PFSK-1 (cell line): Measurements from ENCODE around the gene FITM1.

Experiments
- FOXP2 ChIP-seq: optimal IDR thresholded peaks from 2 replicates; pipeline ENCODE3; 2011; ENCODE audit warnings: borderline replicate concordance, control low read depth, inconsistent platforms; ENCODE audit not compliant: insufficient read depth; ENCODE audit errors: extremely low read length, extremely low read depth
- POLR2AphosphoS5 ChIP-seq: IDR thresholded peaks from 2 replicates; pipeline ENCODE4 v1.6.1; 2012; ENCODE audit warnings: low read depth, mild to moderate bottlenecking, control low read depth, low read length, moderate library complexity
- SIN3A ChIP-seq: IDR thresholded peaks from 2 replicates; pipeline ENCODE4 v1.6.1; 2012; ENCODE audit warnings: mild to moderate bottlenecking, low read length, moderate library complexity, borderline replicate concordance; ENCODE audit not compliant: insufficient read depth
- TAF1 ChIP-seq: IDR thresholded peaks from 2 replicates; pipeline ENCODE4 v1.6.1; 2012; ENCODE audit warnings: low read length, control low read depth, borderline replicate concordance; ENCODE audit not compliant: insufficient read depth
- TF ChIP-seq, protein P1 (sequence below), 2 experiments: IDR thresholded peaks; 2 replicates each; pipeline versions ENCODE4 v1.6.1 to v1.8.0; 2011 to 2012; ENCODE audit warnings: low read depth in 2 of 2, low read length in 2 of 2, control low read depth in 1 of 2, inconsistent platforms in 1 of 2, mild to moderate bottlenecking in 1 of 2, moderate library complexity in 1 of 2; ENCODE audit not compliant: insufficient read depth in 1 of 2

DNA sequence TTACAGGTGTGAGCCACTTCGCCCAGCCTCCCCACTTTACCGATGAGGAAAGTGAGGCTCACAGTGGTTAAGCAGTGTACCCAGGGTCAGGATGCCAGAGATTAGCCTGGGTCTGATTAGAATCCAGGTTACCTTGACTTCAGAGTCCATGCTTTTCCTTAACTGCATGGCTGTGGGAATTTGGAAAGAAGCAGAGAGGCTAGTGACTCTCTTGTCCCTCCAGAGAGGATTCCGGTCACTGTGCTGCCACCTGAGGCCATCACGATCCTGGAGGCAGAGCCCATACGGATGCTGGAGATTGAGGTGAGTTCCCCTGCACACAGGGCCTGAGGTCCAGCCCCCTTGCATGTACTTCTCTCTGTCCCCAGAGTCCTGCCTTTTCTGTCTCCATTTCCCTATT, 46.1 kb downstream of the FITM1 start:
- no peak for TF ChIP-seq SIN3A
- no peak for TF ChIP-seq POLR2AphosphoS5
- TF ChIP-seq TAF1: no peak
- TF ChIP-seq, protein P1, sequence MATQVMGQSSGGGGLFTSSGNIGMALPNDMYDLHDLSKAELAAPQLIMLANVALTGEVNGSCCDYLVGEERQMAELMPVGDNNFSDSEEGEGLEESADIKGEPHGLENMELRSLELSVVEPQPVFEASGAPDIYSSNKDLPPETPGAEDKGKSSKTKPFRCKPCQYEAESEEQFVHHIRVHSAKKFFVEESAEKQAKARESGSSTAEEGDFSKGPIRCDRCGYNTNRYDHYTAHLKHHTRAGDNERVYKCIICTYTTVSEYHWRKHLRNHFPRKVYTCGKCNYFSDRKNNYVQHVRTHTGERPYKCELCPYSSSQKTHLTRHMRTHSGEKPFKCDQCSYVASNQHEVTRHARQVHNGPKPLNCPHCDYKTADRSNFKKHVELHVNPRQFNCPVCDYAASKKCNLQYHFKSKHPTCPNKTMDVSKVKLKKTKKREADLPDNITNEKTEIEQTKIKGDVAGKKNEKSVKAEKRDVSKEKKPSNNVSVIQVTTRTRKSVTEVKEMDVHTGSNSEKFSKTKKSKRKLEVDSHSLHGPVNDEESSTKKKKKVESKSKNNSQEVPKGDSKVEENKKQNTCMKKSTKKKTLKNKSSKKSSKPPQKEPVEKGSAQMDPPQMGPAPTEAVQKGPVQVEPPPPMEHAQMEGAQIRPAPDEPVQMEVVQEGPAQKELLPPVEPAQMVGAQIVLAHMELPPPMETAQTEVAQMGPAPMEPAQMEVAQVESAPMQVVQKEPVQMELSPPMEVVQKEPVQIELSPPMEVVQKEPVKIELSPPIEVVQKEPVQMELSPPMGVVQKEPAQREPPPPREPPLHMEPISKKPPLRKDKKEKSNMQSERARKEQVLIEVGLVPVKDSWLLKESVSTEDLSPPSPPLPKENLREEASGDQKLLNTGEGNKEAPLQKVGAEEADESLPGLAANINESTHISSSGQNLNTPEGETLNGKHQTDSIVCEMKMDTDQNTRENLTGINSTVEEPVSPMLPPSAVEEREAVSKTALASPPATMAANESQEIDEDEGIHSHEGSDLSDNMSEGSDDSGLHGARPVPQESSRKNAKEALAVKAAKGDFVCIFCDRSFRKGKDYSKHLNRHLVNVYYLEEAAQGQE (IDR thresholded peaks at IDR 0.05; ENCODE audit: insufficient read depth in 1 of 2, low read depth in 2 of 2, low read length in 2 of 2): no peak
- no peak for TF ChIP-seq FOXP2
